Neural progenitor cell (in vitro differentiated cells): ENCODE results near the gene CD83. TPM values are rescaled to one million over a fixed set of nuclear protein-coding genes. Genes with fewer than 3 reads are reported as not detected.

Source experiments
- DNase-seq: peaks from one replicate; pipeline ENCODE4 v3.0.0-alpha.2; 2016; ENCODE audit warnings: low spot score
- H2AFZ ChIP-seq: fragments of 200-600 bp; sonication (generic); replicated peaks from 2 replicates; pipeline ENCODE4 v1.6.1; 2016; ENCODE audit warnings: antibody characterized with exemption
- H3F3A ChIP-seq: fragments of 200-600 bp; sonication (generic); 2 replicates; pipeline ENCODE4 v1.6.1; 2016; ENCODE audit warnings: antibody characterized with exemption, low read depth
- H3K27ac ChIP-seq: fragments of 200-600 bp; sonication (generic); 2 replicates; pipeline ENCODE4 v1.5.1; 2016; ENCODE audit warnings: mild to moderate bottlenecking
- H3K27me3 ChIP-seq: fragments of 200-600 bp; sonication (generic); 2 replicates; pipeline ENCODE4 v1.6.1; 2016; ENCODE audit warnings: mild to moderate bottlenecking, moderate library complexity
- H3K36me3 ChIP-seq: fragments of 200-600 bp; sonication (generic); 2 replicates; pipeline ENCODE4 v1.5.1; 2016
- H3K4me1 ChIP-seq: fragments of 200-600 bp; sonication (generic); 2 replicates; pipeline ENCODE4 v1.6.1; 2016; ENCODE audit warnings: mixed run types
- H3K4me2 ChIP-seq: fragments of 200-600 bp; sonication (generic); 2 replicates; pipeline ENCODE4 v1.6.1; 2016
- H3K4me3 ChIP-seq: fragments of 200-600 bp; sonication (generic); 2 replicates; pipeline ENCODE4 v1.5.1; 2016
- H3K79me2 ChIP-seq: fragments of 200-600 bp; sonication (generic); 2 replicates; pipeline ENCODE4 v1.6.1; 2016; ENCODE audit warnings: low read depth
- H3K9ac ChIP-seq: fragments of 200-600 bp; sonication (generic); 2 replicates; pipeline ENCODE4 v1.6.1; 2016
- H3K9me3 ChIP-seq: fragments of 200-600 bp; sonication (generic); 2 replicates; pipeline ENCODE4 v1.5.1; 2016; ENCODE audit warnings: low read depth
- H4K20me1 ChIP-seq: fragments of 200-600 bp; sonication (generic); 2 replicates; pipeline ENCODE4 v1.6.1; 2016; ENCODE audit warnings: low read depth
- H3K27ac Mint-ChIP-seq: 3 replicates; pipeline ENCODE4 v1.8.0; 2021; ENCODE audit warnings: mixed read lengths
- H3K27me3 Mint-ChIP-seq: 2 replicates; pipeline ENCODE4 v1.8.0; 2022; ENCODE audit warnings: low read depth, mild to moderate bottlenecking, inconsistent platforms, moderate library complexity, mixed read lengths; ENCODE audit not compliant: insufficient read depth
- H3K36me3 Mint-ChIP-seq: 3 replicates; pipeline ENCODE4 v1.8.0; 2021; ENCODE audit warnings: mixed read lengths
- H3K4me1 Mint-ChIP-seq: 3 replicates; pipeline ENCODE4 v1.8.0; 2021; ENCODE audit warnings: mixed read lengths
- H3K4me3 Mint-ChIP-seq: 3 replicates; pipeline ENCODE4 v1.8.0; 2021; ENCODE audit warnings: mild to moderate bottlenecking, moderate library complexity, mixed read lengths
- H3K9me3 Mint-ChIP-seq: 3 replicates; pipeline ENCODE4 v1.8.0; 2020; ENCODE audit warnings: mixed read lengths
- EZH2 ChIP-seq: fragments of 200-600 bp; sonication (generic); IDR thresholded peaks from 2 replicates; pipeline ENCODE4 v1.6.1; 2017; ENCODE audit warnings: antibody characterized with exemption, mild to moderate bottlenecking, moderate library complexity
- EZH2phosphoT487 ChIP-seq: fragments of 200-600 bp; sonication (generic); IDR thresholded peaks from 2 replicates; pipeline ENCODE4 v1.6.1; 2017; ENCODE audit warnings: antibody characterized with exemption
- total RNA-seq: library from RNA; depleted of rRNA; stranded (reverse); fragments of >200 nt; gene quantifications from 2 replicates; pipeline ENCODE4 v1.2.3, GENCODE V29; 2015; ENCODE audit warnings: low replicate concordance
- TF ChIP-seq, protein P1 (sequence below): fragments of 200-600 bp; sonication (generic); IDR thresholded peaks from 2 replicates; pipeline ENCODE4 v1.5.1; 2017; ENCODE audit warnings: antibody characterized with exemption, mild to moderate bottlenecking

The CD83 gene
- total RNA-seq, 1 donor from 2014 or later: 0.80 TPM

DNA sequence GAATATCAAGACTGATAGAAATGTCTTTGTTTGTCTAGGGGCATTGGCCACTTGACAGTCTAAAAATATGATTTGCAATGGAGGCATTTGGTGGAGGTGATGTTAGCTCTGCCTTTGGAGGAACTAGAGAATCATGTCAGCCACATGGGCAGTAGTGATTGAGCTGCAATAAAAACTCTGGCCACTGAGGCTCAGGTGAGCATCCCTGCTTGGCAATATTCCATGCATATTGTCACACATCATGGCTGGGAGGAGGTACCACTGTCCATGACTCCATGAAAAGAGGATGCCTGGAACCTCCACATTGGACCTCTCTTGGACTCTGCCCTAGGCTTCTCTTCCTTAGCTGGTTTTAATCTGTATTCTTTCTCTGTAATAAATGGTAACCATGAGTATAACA, 10.6 kb upstream of the CD83 start:
- Mint-ChIP-seq H3K36me3 (no peaks in the 10 kb centered on the region), H3K27me3 (peaks cover 3% of the 10 kb centered on the region), H3K4me3 (no peak overlapping the region), H3K4me1 (peaks cover 3% of the 10 kb centered on the region), H3K27ac (no peak overlapping the region), H3K9me3 (peaks cover 18% of the 10 kb centered on the region)
- Histone ChIP-seq H3K36me3 (no peaks in the 10 kb centered on the region), H3K4me3 (no peak overlapping the region), H3F3A (no peaks in the 10 kb centered on the region), H3K9me3 (no peaks in the 10 kb centered on the region), H3K79me2 (no peaks in the 10 kb centered on the region), H3K27me3 (no peaks in the 10 kb centered on the region), H3K4me1 (no peaks in the 10 kb centered on the region), H4K20me1 (no peaks in the 10 kb centered on the region), H3K9ac (no peak overlapping the region), H3K27ac (no peak overlapping the region), H3K4me2 (no peak overlapping the region), H2AFZ (no peak overlapping the region)
- DNase-seq: no peak
- TF ChIP-seq EZH2 (no peak), EZH2phosphoT487 (no peak)
- TF ChIP-seq, protein P1, sequence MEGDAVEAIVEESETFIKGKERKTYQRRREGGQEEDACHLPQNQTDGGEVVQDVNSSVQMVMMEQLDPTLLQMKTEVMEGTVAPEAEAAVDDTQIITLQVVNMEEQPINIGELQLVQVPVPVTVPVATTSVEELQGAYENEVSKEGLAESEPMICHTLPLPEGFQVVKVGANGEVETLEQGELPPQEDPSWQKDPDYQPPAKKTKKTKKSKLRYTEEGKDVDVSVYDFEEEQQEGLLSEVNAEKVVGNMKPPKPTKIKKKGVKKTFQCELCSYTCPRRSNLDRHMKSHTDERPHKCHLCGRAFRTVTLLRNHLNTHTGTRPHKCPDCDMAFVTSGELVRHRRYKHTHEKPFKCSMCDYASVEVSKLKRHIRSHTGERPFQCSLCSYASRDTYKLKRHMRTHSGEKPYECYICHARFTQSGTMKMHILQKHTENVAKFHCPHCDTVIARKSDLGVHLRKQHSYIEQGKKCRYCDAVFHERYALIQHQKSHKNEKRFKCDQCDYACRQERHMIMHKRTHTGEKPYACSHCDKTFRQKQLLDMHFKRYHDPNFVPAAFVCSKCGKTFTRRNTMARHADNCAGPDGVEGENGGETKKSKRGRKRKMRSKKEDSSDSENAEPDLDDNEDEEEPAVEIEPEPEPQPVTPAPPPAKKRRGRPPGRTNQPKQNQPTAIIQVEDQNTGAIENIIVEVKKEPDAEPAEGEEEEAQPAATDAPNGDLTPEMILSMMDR: no peak

DNA sequence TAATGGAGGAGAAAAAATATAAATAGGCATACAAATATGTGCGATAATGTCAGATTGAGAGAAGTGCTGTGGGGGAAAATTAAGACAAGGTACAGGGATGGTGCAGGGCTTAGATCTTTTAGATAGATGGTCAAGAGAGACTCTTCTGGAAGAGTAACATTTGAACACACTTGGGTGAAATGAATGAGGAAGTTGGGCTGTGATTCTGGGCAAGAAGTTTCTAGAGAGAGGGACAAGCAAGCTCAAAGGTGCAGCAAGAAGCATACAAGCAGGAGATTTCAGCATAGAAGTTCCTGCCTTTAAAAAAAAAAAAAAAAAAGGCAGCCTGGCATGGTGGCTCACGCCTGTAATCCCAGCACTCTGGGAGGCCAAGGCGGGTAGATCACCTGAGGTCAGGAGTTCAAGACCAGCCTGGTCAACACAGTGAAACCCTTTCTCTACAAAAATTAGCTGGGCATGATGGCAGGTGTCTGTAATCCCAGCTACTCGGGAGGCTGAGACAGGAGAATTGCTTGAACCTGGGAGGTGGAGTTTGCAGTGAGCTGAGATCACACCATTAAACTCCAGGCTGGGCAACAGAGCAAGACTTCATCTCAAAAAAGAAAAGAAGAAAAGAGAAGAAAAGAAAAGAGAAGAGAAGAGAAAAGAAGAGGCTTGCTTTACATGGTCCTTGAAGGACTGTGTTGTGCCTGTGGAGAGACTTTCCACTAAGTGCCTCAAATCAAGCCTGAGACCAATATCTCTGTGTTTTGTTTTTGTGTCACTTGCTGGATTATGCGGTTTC, 9.7 kb upstream of the CD83 start:
- H3K36me3 Mint-ChIP-seq: no peaks in the 10 kb centered on the region
- no peak overlapping the region for H3K4me2 ChIP-seq
- H3K4me3 Mint-ChIP-seq: no peak overlapping the region
- no peak for DNase-seq
- H3K9ac ChIP-seq: no peak overlapping the region
- H3K9me3 Mint-ChIP-seq: peaks cover 18% of the 10 kb centered on the region
- H3K27ac Mint-ChIP-seq: no peak overlapping the region
- H3F3A ChIP-seq: no peaks in the 10 kb centered on the region
- H3K27me3 ChIP-seq: no peaks in the 10 kb centered on the region
- no peaks in the 10 kb centered on the region for H3K36me3 ChIP-seq
- no peaks in the 10 kb centered on the region for H3K9me3 ChIP-seq
- H4K20me1 ChIP-seq: no peaks in the 10 kb centered on the region
- TF ChIP-seq EZH2phosphoT487: no peak
- no peak for TF ChIP-seq EZH2
- TF ChIP-seq, protein P1: no peak
- H2AFZ ChIP-seq: no peak overlapping the region
- peaks cover 3% of the 10 kb centered on the region for H3K27me3 Mint-ChIP-seq
- no peaks in the 10 kb centered on the region for H3K4me1 ChIP-seq
- H3K4me3 ChIP-seq: no peak overlapping the region
- H3K79me2 ChIP-seq: no peaks in the 10 kb centered on the region
- no peak overlapping the region for H3K27ac ChIP-seq
- H3K4me1 Mint-ChIP-seq: peaks cover 3% of the 10 kb centered on the region

DNA sequence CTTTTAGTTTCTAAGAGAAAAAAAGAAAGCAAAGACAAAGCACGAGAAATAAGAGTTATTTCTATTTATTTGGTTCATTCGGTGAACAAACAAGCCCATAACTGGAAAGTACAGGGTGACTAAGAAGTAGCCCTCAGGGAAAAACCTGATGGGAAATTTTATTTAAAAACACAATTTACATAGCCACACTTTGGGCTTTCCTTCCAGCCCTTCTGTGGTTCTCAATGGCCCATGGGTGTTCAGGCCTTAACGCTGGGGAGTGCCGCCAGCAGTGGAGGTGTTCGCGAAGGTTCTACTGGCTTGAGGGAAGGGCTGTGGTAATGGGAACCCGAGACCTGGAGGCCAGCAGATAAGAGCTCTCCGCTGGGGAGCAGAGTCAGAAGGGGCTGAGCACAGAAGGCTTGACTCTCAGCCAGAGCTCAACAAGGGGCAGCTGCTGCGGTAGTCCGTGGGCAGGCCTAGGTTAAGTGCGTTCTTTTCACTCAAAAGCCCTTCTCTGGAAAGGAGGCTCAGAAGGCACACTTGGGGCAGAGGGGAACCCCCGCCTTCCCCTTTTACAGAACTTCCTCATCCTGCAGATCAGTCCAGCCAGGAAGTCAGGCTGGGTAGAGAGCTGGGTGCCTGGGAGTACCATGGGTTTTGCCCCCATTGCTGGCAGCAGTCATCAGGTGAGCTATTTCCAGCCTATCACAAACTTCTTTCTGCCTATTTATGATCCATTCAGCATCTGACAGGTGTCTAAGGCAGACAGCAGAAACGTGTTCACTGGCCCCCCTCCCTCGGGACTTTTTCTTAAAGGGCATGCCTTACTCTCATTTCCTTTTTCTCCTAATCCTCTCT, 8.8 kb upstream of the CD83 start:
- Histone ChIP-seq H3K9ac (no peak overlapping the region), H3K4me2 (no peak overlapping the region), H3K36me3 (no peaks in the 10 kb centered on the region), H2AFZ (no peak overlapping the region), H3K79me2 (no peaks in the 10 kb centered on the region), H4K20me1 (no peaks in the 10 kb centered on the region), H3F3A (no peaks in the 10 kb centered on the region), H3K9me3 (no peaks in the 10 kb centered on the region), H3K27ac (no peak overlapping the region), H3K4me1 (no peaks in the 10 kb centered on the region), H3K4me3 (no peak overlapping the region), H3K27me3 (no peaks in the 10 kb centered on the region)
- TF ChIP-seq, protein P1: no peak
- TF ChIP-seq EZH2phosphoT487: no peak
- TF ChIP-seq EZH2: no peak
- peaks cover 3% of the 10 kb centered on the region for H3K27me3 Mint-ChIP-seq
- H3K4me3 Mint-ChIP-seq: no peak overlapping the region
- peaks cover 18% of the 10 kb centered on the region for H3K9me3 Mint-ChIP-seq
- H3K36me3 Mint-ChIP-seq: no peaks in the 10 kb centered on the region
- no peak for DNase-seq
- no peak overlapping the region for H3K27ac Mint-ChIP-seq
- peaks cover 3% of the 10 kb centered on the region for H3K4me1 Mint-ChIP-seq
